Measurements from ENCODE around the gene STRN.
A peak's percentile ranks its signal among the peaks of the same experiment; 100 is the strongest.
"Not testable (repeated sequence)": the region's sequence is repeated elsewhere in the genome, so short reads cannot be mapped to it uniquely, and the experiment has no call there.

Gene STRN

GRCh38 chr2:36889795-36890194 lies 76.5 kb downstream of the STRN start:
- Histone ChIP-seq H3K9me3 (no peaks in the 10 kb centered on the region), H3K27me3 (no peaks in the 10 kb centered on the region), H3K4me1 (ENCODE audit: control insufficient read depth in 1 of 2, insufficient read depth in 1 of 2, low read depth in 1 of 2, low read length in 1 of 2) (peaks cover 7 to 8% of the 10 kb centered on the region in 2 experiments), H3K36me3 (peaks cover 40% of the 10 kb centered on the region), H3K4me3 (ENCODE audit: low read depth in 1 of 2, low read length in 1 of 2) (peak overlapping the region in 1 of 2 experiments; percentile 12), H3K27ac (peak overlapping the region; percentile 64)
- no peak for TF ChIP-seq CTCF (IDR thresholded peaks at IDR 0.05)

GRCh38 chr2:36887095-36887494 lies 79.2 kb downstream of the STRN start:
- not testable (repeated sequence) for H3K27ac ChIP-seq; H3K4me3 ChIP-seq (ENCODE audit: low read depth in 1 of 2, low read length in 1 of 2); H3K27me3 ChIP-seq; H3K9me3 ChIP-seq
- peaks cover 49% of the 10 kb centered on the region for H3K36me3 ChIP-seq
- H3K4me1 ChIP-seq (ENCODE audit: control insufficient read depth in 1 of 2, insufficient read depth in 1 of 2, low read depth in 1 of 2, low read length in 1 of 2), result peaks cover 8 to 13% of the 10 kb centered on the region in 2 experiments

- no peaks in the 10 kb centered on the region for H3K27me3 ChIP-seq
- H3K36me3 ChIP-seq, result peaks cover 53% of the 10 kb centered on the region
- H3K9me3 ChIP-seq, result no peaks in the 10 kb centered on the region
- no peak for TF ChIP-seq CTCF (IDR thresholded peaks at IDR 0.05)
- H3K4me1 ChIP-seq (ENCODE audit: control insufficient read depth in 1 of 2, insufficient read depth in 1 of 2, low read depth in 1 of 2, low read length in 1 of 2), result peaks cover 8 to 13% of the 10 kb centered on the region in 2 experiments
- no peak overlapping the region for H3K4me3 ChIP-seq (ENCODE audit: low read depth in 1 of 2, low read length in 1 of 2)
- H3K27ac ChIP-seq, result no peak overlapping the region
Observed at GRCh38 chr2:36886664-36887063, 79.7 kb downstream of the STRN start.

GRCh38 chr2:36885605-36886004 lies 80.7 kb downstream of the STRN start:
- Histone ChIP-seq H3K4me1 (ENCODE audit: control insufficient read depth in 1 of 2, insufficient read depth in 1 of 2, low read depth in 1 of 2, low read length in 1 of 2) (peaks cover 8 to 13% of the 10 kb centered on the region in 2 experiments), H3K27me3 (no peaks in the 10 kb centered on the region), H3K36me3 (peaks cover 57% of the 10 kb centered on the region), H3K9me3 (no peaks in the 10 kb centered on the region), H3K4me3 (ENCODE audit: low read depth in 1 of 2, low read length in 1 of 2) (no peak overlapping the region), H3K27ac (no peak overlapping the region)
- TF ChIP-seq CTCF (IDR thresholded peaks at IDR 0.05), result no peak

GRCh38 chr2:36882532-36882931 lies 83.8 kb downstream of the STRN start:
- Histone ChIP-seq H3K4me3 (ENCODE audit: low read depth in 1 of 2, low read length in 1 of 2) (no peak overlapping the region), H3K36me3 (peaks cover 82% of the 10 kb centered on the region), H3K4me1 (ENCODE audit: control insufficient read depth in 1 of 2, insufficient read depth in 1 of 2, low read depth in 1 of 2, low read length in 1 of 2) (peaks cover 0 to 6% of the 10 kb centered on the region in 2 experiments), H3K27ac (no peak overlapping the region), H3K27me3 (no peaks in the 10 kb centered on the region), H3K9me3 (no peaks in the 10 kb centered on the region)
- TF ChIP-seq CTCF (IDR thresholded peaks at IDR 0.05), result no peak

GRCh38 chr2:36881816-36882215 lies 84.5 kb downstream of the STRN start:
- H3K36me3 ChIP-seq, result peaks cover 89% of the 10 kb centered on the region
- no peak for TF ChIP-seq CTCF (IDR thresholded peaks at IDR 0.05)
- H3K4me1 ChIP-seq (ENCODE audit: control insufficient read depth in 1 of 2, insufficient read depth in 1 of 2, low read depth in 1 of 2, low read length in 1 of 2), result peaks cover 0 to 6% of the 10 kb centered on the region in 2 experiments
- H3K9me3 ChIP-seq, result no peaks in the 10 kb centered on the region
- H3K27me3 ChIP-seq, result no peaks in the 10 kb centered on the region
- no peak overlapping the region for H3K4me3 ChIP-seq (ENCODE audit: low read depth in 1 of 2, low read length in 1 of 2)
- no peak overlapping the region for H3K27ac ChIP-seq

Data from neutrophil (primary cell).